Measurements from ENCODE around the gene CREM.
A peak's percentile ranks its signal among the peaks of the same experiment; 100 is the strongest.

- TF ChIP-seq EP300 (IDR thresholded peaks at IDR 0.05; ENCODE audit: borderline replicate concordance in 1 of 2, control insufficient read depth in 1 of 2, low read depth in 2 of 2, low read length in 2 of 2) (peak; percentile 39 to 83; a peak in 2 of 4 replicates), CHD2 (IDR thresholded peaks at IDR 0.05; ENCODE audit: borderline replicate concordance, low read depth, low read length) (peak; percentile 33; the same call in 1 of the 2 replicates), ESRRA (IDR thresholded peaks at IDR 0.05; ENCODE audit: low read length) (no peak)
Observed at GRCh38 chr10:35136263-35136815, 9.7 kb downstream of the CREM start.

Data from GM12878 (cell line).